GM18858 (cell line): ENCODE results near the gene SMAD3.

ENCODE experiments used
- ATAC-seq: cut with Tn5 transposase; IDR thresholded peaks from one replicate; pipeline ENCODE4 v1.9.1; 2021; ENCODE audit not compliant: unreplicated experiment

The SMAD3 gene

GRCh38 chr15:67158367-67158766 is 93.0 kb downstream of the SMAD3 start:
- ATAC-seq, result no peak

- ATAC-seq, result no peak
These were observed 96.0 kb downstream of the SMAD3 start for GRCh38 chr15:67161412-67161811.

GRCh38 chr15:67161881-67162280 is 96.5 kb downstream of the SMAD3 start:
- ATAC-seq, result no peak

GRCh38 chr15:67163180-67163579 is 97.8 kb downstream of the SMAD3 start:
- ATAC-seq, result no peak

- no peak for ATAC-seq
These were observed 99.0 kb downstream of the SMAD3 start for GRCh38 chr15:67164401-67164791.

GRCh38 chr15:67164811-67165253 is 99.4 kb downstream of the SMAD3 start:
- no peak for ATAC-seq

- ATAC-seq, result no peak
These were observed 100.2 kb downstream of the SMAD3 start for GRCh38 chr15:67165254-67166253.

GRCh38 chr15:67166280-67167009 is 101.0 kb downstream of the SMAD3 start:
- no peak for ATAC-seq

- no peak for ATAC-seq
These were observed 101.7 kb downstream of the SMAD3 start for GRCh38 chr15:67167091-67167490.

GRCh38 chr15:67168694-67169093 is 103.3 kb downstream of the SMAD3 start:
- ATAC-seq, result no peak

- ATAC-seq, result no peak
These were observed 104.9 kb downstream of the SMAD3 start for GRCh38 chr15:67170143-67170925.

- no peak for ATAC-seq
These were observed 106.1 kb downstream of the SMAD3 start for GRCh38 chr15:67171471-67171870.

- no peak for ATAC-seq
These were observed 106.8 kb downstream of the SMAD3 start for GRCh38 chr15:67172172-67172571.

GRCh38 chr15:67173005-67173404 is 107.6 kb downstream of the SMAD3 start:
- no peak for ATAC-seq

GRCh38 chr15:67173786-67174185 is 108.4 kb downstream of the SMAD3 start:
- no peak for ATAC-seq

GRCh38 chr15:67174446-67174845 is 109.0 kb downstream of the SMAD3 start:
- ATAC-seq, result no peak

GRCh38 chr15:67174864-67175573 is 109.6 kb downstream of the SMAD3 start:
- no peak for ATAC-seq

- ATAC-seq, result no peak
These were observed 110.3 kb downstream of the SMAD3 start for GRCh38 chr15:67175643-67176071.

- ATAC-seq, result no peak
These were observed 111.0 kb downstream of the SMAD3 start for GRCh38 chr15:67176195-67176971.

GRCh38 chr15:67177752-67178151 is 112.3 kb downstream of the SMAD3 start:
- no peak for ATAC-seq
